Measurements from ENCODE around the gene PAF1. TPM values are rescaled to one million over a fixed set of nuclear protein-coding genes. Genes with fewer than 3 reads are reported as not detected.

The PAF1 gene
- total and polyA plus RNA-seq, 2 of the 13 experiments (the other 11 are each of a cell fraction or from before 2014, with no cell fraction given) = 30.2 to 31.1 TPM

DNA sequence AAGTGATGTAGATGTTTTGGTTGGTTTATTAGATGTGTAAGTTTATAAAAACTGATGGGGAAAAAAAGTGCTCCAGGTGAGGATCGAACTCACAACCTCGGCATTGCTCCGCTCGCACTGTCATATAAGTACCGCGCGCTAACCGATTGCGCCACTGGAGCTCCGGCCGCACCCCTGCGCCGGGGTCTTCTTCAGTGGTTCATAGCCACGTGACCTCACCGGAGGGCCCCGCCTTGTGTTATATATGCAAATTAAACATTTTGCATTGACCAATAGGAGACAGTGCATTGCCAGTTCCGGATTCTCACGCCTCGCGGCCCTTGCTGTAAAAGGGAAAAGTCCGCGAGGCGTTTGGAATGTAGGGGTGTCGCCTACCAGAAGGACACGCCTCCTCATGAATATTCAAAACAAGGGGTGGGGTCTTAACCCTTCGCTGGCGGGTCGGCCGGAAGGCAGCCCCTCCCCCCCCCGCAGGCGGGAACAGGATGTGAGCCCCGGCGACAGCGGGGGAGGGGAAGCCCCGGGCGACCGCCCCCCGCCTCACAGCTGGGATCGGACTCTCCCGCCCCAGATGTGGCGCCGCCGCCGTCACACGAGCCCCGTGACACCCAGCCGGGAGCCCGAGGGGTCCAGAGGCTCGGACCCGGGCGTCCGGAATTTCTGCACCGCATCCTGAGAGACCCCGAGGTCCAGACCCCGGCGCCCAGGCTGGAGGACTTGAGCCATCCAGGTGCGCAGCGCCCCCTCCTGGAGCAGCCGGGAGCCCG is 21.4 kb upstream of the PAF1 start, which contains the start of gene PLEKHG2 (continued):
- TF ChIP-seq, protein P1, sequence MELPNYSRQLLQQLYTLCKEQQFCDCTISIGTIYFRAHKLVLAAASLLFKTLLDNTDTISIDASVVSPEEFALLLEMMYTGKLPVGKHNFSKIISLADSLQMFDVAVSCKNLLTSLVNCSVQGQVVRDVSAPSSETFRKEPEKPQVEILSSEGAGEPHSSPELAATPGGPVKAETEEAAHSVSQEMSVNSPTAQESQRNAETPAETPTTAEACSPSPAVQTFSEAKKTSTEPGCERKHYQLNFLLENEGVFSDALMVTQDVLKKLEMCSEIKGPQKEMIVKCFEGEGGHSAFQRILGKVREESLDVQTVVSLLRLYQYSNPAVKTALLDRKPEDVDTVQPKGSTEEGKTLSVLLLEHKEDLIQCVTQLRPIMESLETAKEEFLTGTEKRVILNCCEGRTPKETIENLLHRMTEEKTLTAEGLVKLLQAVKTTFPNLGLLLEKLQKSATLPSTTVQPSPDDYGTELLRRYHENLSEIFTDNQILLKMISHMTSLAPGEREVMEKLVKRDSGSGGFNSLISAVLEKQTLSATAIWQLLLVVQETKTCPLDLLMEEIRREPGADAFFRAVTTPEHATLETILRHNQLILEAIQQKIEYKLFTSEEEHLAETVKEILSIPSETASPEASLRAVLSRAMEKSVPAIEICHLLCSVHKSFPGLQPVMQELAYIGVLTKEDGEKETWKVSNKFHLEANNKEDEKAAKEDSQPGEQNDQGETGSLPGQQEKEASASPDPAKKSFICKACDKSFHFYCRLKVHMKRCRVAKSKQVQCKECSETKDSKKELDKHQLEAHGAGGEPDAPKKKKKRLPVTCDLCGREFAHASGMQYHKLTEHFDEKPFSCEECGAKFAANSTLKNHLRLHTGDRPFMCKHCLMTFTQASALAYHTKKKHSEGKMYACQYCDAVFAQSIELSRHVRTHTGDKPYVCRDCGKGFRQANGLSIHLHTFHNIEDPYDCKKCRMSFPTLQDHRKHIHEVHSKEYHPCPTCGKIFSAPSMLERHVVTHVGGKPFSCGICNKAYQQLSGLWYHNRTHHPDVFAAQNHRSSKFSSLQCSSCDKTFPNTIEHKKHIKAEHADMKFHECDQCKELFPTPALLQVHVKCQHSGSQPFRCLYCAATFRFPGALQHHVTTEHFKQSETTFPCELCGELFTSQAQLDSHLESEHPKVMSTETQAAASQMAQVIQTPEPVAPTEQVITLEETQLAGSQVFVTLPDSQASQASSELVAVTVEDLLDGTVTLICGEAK (IDR thresholded peaks at IDR 0.05) = 0 out of 2 replicates have a peak, but pooled peaks have one; percentile 12
- TF ChIP-seq, protein P1 (CRISPR knock-in tag; IDR thresholded peaks at IDR 0.05) = no peak
- TF ChIP-seq, protein P2, sequence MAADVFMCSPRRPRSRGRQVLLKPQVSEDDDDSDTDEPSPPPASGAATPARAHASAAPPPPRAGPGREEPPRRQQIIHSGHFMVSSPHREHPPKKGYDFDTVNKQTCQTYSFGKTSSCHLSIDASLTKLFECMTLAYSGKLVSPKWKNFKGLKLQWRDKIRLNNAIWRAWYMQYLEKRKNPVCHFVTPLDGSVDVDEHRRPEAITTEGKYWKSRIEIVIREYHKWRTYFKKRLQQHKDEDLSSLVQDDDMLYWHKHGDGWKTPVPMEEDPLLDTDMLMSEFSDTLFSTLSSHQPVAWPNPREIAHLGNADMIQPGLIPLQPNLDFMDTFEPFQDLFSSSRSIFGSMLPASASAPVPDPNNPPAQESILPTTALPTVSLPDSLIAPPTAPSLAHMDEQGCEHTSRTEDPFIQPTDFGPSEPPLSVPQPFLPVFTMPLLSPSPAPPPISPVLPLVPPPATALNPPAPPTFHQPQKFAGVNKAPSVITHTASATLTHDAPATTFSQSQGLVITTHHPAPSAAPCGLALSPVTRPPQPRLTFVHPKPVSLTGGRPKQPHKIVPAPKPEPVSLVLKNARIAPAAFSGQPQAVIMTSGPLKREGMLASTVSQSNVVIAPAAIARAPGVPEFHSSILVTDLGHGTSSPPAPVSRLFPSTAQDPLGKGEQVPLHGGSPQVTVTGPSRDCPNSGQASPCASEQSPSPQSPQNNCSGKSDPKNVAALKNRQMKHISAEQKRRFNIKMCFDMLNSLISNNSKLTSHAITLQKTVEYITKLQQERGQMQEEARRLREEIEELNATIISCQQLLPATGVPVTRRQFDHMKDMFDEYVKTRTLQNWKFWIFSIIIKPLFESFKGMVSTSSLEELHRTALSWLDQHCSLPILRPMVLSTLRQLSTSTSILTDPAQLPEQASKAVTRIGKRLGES (CRISPR knock-in tag; IDR thresholded peaks at IDR 0.05; ENCODE audit: borderline replicate concordance) = no peak
- TF ChIP-seq EP300 (IDR thresholded peaks at IDR 0.05; ENCODE audit: low read depth in 2 of 2, low read length in 2 of 2) = peak in 1 of 2 experiments; percentile 35; a peak in 2 of 4 replicates
- 0 out of 2 replicates have a peak, but pooled peaks have one; percentile 6 for TF ChIP-seq EP300 (CRISPR knock-in tag; IDR thresholded peaks at IDR 0.05; ENCODE audit: borderline replicate concordance)
- TF ChIP-seq, protein P3, sequence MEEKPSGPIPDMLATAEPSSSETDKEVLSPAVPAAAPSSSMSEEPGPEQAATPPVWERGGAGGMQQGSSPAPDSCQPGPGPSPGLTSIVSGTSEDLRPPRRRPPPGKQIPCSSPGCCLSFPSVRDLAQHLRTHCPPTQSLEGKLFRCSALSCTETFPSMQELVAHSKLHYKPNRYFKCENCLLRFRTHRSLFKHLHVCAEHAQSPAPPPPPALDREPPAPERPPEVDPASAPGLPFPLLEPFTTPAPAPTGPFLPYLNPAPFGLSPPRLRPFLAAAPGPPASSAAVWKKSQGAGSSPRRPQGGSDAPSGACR (CRISPR knock-in tag; IDR thresholded peaks at IDR 0.05) = no peak
- no peak; the same call in 1 of the 2 replicates for TF ChIP-seq CCDC6 (CRISPR knock-in tag; IDR thresholded peaks at IDR 0.05)
- TF ChIP-seq ZNF292 (CRISPR knock-in tag; IDR thresholded peaks at IDR 0.05; ENCODE audit: borderline replicate concordance, low read depth) = no peak
- no peak for TF ChIP-seq SCMH1 (CRISPR knock-in tag; IDR thresholded peaks at IDR 0.05; ENCODE audit: borderline replicate concordance)
- TF ChIP-seq RBFOX2 (IDR thresholded peaks at IDR 0.05; ENCODE audit: low read depth, low read length) = peak; percentile 84
- no peak for TF ChIP-seq ZNF567 (CRISPR knock-in tag; IDR thresholded peaks at IDR 0.05; ENCODE audit: borderline replicate concordance)
- peak; percentile 57 for TF ChIP-seq ZNF121 (CRISPR knock-in tag; IDR thresholded peaks at IDR 0.05)

Data from HepG2 (cell line).